SJSA1 (cell line): ENCODE data around the gene DDX56. TPM values are rescaled to one million over a fixed set of nuclear protein-coding genes. Genes with fewer than 3 reads are reported as not detected.
A peak's percentile ranks its signal among the peaks of the same experiment; 100 is the strongest.
"Not testable (repeated sequence)": the region's sequence is repeated elsewhere in the genome, so short reads cannot be mapped to it uniquely, and the experiment has no call there.

Experiments used
- DNase-seq, 2 experiments: peaks; one replicate each; pipeline ENCODE4 v3.0.0-alpha.2; 2015 to 2020; ENCODE audit warnings: low spot score in 2 of 2, low read depth in 1 of 2
- H3K27ac ChIP-seq: fragments of 250-450 bp; sonication (Bioruptor Pico); 2 replicates; pipeline ENCODE4 v1.5.1; 2020; ENCODE audit warnings: mild to moderate bottlenecking, moderate library complexity
- H3K27me3 ChIP-seq: fragments of 250-450 bp; sonication (Bioruptor Pico); replicated peaks from 2 replicates; pipeline ENCODE4 v1.5.1; 2020; ENCODE audit warnings: mild to moderate bottlenecking, moderate library complexity
- H3K36me3 ChIP-seq: fragments of 250-450 bp; sonication (Bioruptor Pico); 2 replicates; pipeline ENCODE4 v1.5.1; 2020; ENCODE audit warnings: mild to moderate bottlenecking
- H3K4me1 ChIP-seq: fragments of 250-450 bp; sonication (Bioruptor Pico); replicated peaks from 2 replicates; pipeline ENCODE4 v1.6.1; 2021; ENCODE audit warnings: mild to moderate bottlenecking
- H3K4me3 ChIP-seq: fragments of 250-450 bp; sonication (Bioruptor Pico); 2 replicates; pipeline ENCODE4 v1.5.1; 2020; ENCODE audit warnings: mild to moderate bottlenecking
- H3K9me3 ChIP-seq: fragments of 250-450 bp; sonication (Bioruptor Pico); replicated peaks from 2 replicates; pipeline ENCODE4 v1.5.1; 2020; ENCODE audit warnings: mild to moderate bottlenecking
- total RNA-seq: library from RNA; depleted of rRNA; stranded (reverse); fragments of >200 nt; shearing (Covaris generic); gene quantifications from 2 replicates; pipeline ENCODE4 v1.2.3, GENCODE V29; 2014

The DDX56 gene
- total RNA-seq, 1 experiment from 2014 or later: 72.3 TPM

DNA sequence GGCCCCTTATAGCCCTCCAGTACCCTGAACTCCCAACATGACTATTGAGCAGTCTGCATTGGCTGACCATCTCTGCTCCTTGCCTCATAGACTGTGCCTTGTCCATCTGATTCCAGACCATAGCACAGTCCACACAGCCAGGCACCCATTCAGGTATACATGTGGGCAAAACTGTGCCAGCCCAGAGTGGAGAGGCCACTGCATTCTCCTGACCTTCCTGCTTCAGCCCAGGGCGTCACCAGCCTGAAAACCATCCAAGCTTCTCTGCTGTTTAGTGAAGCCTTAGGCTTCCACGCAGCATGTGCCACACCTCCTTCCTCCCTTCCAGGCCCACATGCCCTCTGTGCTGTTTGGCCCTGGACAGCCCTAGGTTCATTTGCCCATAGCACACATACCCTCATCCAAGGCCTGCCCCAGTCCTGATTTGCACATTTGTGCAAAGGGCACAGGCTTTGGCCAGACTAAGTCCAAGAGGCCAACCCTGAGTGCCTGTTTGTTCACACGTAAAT lies 10.5 kb downstream of the DDX56 start:
- no peak overlapping the region for H3K4me3 ChIP-seq
- H3K27me3 ChIP-seq: no peaks in the 10 kb centered on the region
- H3K9me3 ChIP-seq: no peaks in the 10 kb centered on the region
- H3K36me3 ChIP-seq: peaks cover 43% of the 10 kb centered on the region
- no peak for DNase-seq
- H3K4me1 ChIP-seq: peaks cover 9% of the 10 kb centered on the region; the same call in 1 of the 2 replicates
- H3K27ac ChIP-seq: no peak overlapping the region

GRCh38 chr7:44562622-44562962 lies 11.1 kb downstream of the DDX56 start:
- DNase-seq, H3K4me1 ChIP-seq, H3K27ac ChIP-seq, H3K27me3 ChIP-seq, H3K9me3 ChIP-seq, H3K4me3 ChIP-seq: not testable (repeated sequence)
- peaks cover 37% of the 10 kb centered on the region for H3K36me3 ChIP-seq

GRCh38 chr7:44561962-44562621 lies 11.6 kb downstream of the DDX56 start:
- no peak overlapping the region for H3K27ac ChIP-seq
- peaks cover 32% of the 10 kb centered on the region for H3K36me3 ChIP-seq
- H3K27me3 ChIP-seq: no peaks in the 10 kb centered on the region
- H3K4me3 ChIP-seq: no peak overlapping the region
- H3K4me1 ChIP-seq: peaks cover 9% of the 10 kb centered on the region; the same call in 1 of the 2 replicates
- DNase-seq: peak in 1 of 2 experiments; percentile 16
- H3K9me3 ChIP-seq: no peaks in the 10 kb centered on the region

GRCh38 chr7:44561481-44561880 lies 12.2 kb downstream of the DDX56 start:
- peaks cover 9% of the 10 kb centered on the region; the same call in 1 of the 2 replicates for H3K4me1 ChIP-seq
- DNase-seq: no peak
- H3K4me3 ChIP-seq: no peak overlapping the region
- H3K27me3 ChIP-seq: no peaks in the 10 kb centered on the region
- no peak overlapping the region for H3K27ac ChIP-seq
- peaks cover 29% of the 10 kb centered on the region for H3K36me3 ChIP-seq
- H3K9me3 ChIP-seq: no peaks in the 10 kb centered on the region

GRCh38 chr7:44559485-44559884 lies 14.2 kb downstream of the DDX56 start:
- Histone ChIP-seq H3K4me1 (peaks cover 9% of the 10 kb centered on the region; the same call in 1 of the 2 replicates), H3K4me3 (no peak overlapping the region), H3K27me3 (0 out of 2 replicates have a peak, but pooled peaks cover 2% of the 10 kb centered on the region), H3K9me3 (no peaks in the 10 kb centered on the region), H3K36me3 (peaks cover 11% of the 10 kb centered on the region), H3K27ac (no peak overlapping the region)
- no peak for DNase-seq

DNA sequence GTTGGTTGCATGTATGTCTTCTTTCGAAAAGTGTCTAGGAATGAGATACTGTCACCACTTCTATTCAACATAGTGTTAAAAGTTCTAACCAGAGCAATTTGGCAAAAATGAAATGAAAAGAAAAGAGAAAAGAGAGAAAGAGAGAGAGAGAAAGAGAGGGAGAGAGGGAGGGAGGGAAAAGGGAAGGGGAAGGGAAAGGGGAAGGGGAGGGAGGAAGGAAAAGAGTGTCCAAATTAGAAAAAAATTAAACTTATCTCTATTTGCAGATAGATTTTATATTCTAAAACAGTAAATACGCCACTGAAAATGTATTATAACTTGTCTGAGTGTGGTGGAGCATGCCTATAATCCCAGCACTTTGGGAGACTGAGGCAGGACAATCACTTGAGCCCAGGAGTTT lies 16.2 kb downstream of the DDX56 start:
- Histone ChIP-seq H3K27me3 (peaks cover 2% of the 10 kb centered on the region; the same call in 1 of the 2 replicates), H3K4me1 (peaks cover 5% of the 10 kb centered on the region; the same call in 1 of the 2 replicates), H3K4me3 (no peak overlapping the region), H3K27ac (no peak overlapping the region), H3K36me3 (no peaks in the 10 kb centered on the region), H3K9me3 (no peaks in the 10 kb centered on the region)
- no peak for DNase-seq

DNA sequence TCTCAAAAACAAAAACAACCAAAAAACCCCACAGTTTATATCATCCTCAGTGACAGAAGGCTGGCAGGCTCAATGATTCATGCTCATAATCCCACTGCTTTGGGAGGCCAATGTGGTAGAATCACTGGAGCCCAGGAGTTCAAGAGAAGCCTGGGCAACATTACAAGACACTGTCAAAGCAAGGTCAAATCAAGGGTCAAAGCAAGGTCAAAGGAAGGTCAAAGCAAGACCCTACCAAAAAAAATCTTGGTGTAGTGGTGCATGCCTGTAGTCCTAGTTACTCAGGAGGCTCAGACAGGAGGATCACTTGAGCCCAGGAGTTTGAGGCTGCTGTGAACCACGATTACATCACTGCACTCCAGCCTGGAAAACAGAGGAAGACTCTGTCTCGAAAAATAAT lies 18.4 kb downstream of the DDX56 start:
- H3K36me3 ChIP-seq: no peaks in the 10 kb centered on the region
- H3K27ac ChIP-seq: no peak overlapping the region
- peaks cover 2% of the 10 kb centered on the region; the same call in 1 of the 2 replicates for H3K27me3 ChIP-seq
- no peaks in the 10 kb centered on the region for H3K9me3 ChIP-seq
- DNase-seq: no peak
- no peak overlapping the region for H3K4me3 ChIP-seq
- no peaks in the 10 kb centered on the region for H3K4me1 ChIP-seq

GRCh38 chr7:44552473-44553005 lies 21.2 kb downstream of the DDX56 start:
- H3K36me3 ChIP-seq, H3K4me3 ChIP-seq, H3K4me1 ChIP-seq, H3K9me3 ChIP-seq, H3K27me3 ChIP-seq, H3K27ac ChIP-seq, DNase-seq: not testable (repeated sequence)

- Histone ChIP-seq H3K36me3 (no peaks in the 10 kb centered on the region), H3K9me3 (no peaks in the 10 kb centered on the region), H3K27ac (no peak overlapping the region), H3K4me1 (peaks cover 7% of the 10 kb centered on the region), H3K27me3 (peaks cover 7% of the 10 kb centered on the region; the same call in 1 of the 2 replicates), H3K4me3 (no peak overlapping the region)
- no peak for DNase-seq
Measured at GRCh38 chr7:44549457-44549856, 24.3 kb downstream of the DDX56 start.

DNA sequence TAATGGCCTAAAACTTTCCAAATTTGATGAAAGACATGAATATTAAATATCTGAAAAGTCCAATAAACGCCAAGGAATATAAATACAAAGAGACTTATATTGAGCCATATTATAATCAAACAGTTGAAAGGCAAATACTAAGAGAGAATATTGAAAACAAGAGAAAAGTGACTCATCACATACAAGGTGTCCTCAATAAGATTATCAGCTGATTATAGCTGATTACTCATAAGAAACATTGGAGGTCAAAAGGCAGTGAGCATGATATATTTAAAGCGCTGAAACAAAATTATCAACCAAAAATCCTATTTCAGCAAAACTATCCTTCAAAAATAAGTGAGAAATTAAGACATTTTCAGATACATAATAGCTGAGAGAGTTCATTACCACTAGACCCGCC lies 24.8 kb downstream of the DDX56 start:
- Histone ChIP-seq H3K36me3 (no peaks in the 10 kb centered on the region), H3K27ac (no peak overlapping the region), H3K27me3 (peaks cover 7% of the 10 kb centered on the region), H3K9me3 (no peaks in the 10 kb centered on the region), H3K4me3 (no peak overlapping the region), H3K4me1 (peaks cover 7% of the 10 kb centered on the region)
- DNase-seq: no peak

- peak in 1 of 2 experiments; percentile 52 for DNase-seq
- no peaks in the 10 kb centered on the region for H3K36me3 ChIP-seq
- no peaks in the 10 kb centered on the region for H3K9me3 ChIP-seq
- H3K27ac ChIP-seq: no peak overlapping the region
- H3K27me3 ChIP-seq: peaks cover 7% of the 10 kb centered on the region
- peaks cover 7% of the 10 kb centered on the region for H3K4me1 ChIP-seq
- H3K4me3 ChIP-seq: no peak overlapping the region
Measured at GRCh38 chr7:44547536-44548231, 26.0 kb downstream of the DDX56 start.

GRCh38 chr7:44541876-44542610 lies 31.7 kb downstream of the DDX56 start:
- Histone ChIP-seq H3K4me3 (no peak overlapping the region), H3K9me3 (no peaks in the 10 kb centered on the region), H3K27me3 (no peaks in the 10 kb centered on the region; the same call in 1 of the 2 replicates), H3K4me1 (no peaks in the 10 kb centered on the region), H3K36me3 (no peaks in the 10 kb centered on the region), H3K27ac (no peak overlapping the region)
- no peak for DNase-seq

- Histone ChIP-seq H3K9me3 (no peaks in the 10 kb centered on the region), H3K4me1 (no peaks in the 10 kb centered on the region), H3K4me3 (no peak within 1 kb of the TSS), H3K36me3 (no peaks in the 10 kb centered on the region), H3K27me3 (no peaks in the 10 kb centered on the region; the same call in 1 of the 2 replicates), H3K27ac (no peak within 1 kb of the TSS)
- no peak for DNase-seq
Measured at GRCh38 chr7:44541028-44541869, 32.5 kb downstream of the DDX56 start, which contains the start of gene NPC1L1. Gene NPC1L1 (minus strand): TSS chr7:44541330. CDS start chr7:44541259, 71 bp downstream.
